ENCODE data around the gene TH. TPM values are rescaled to one million over a fixed set of nuclear protein-coding genes. Genes with fewer than 3 reads are reported as not detected.
A peak's percentile ranks its signal among the peaks of the same experiment; 100 is the strongest.

The TH gene
- polyA plus RNA-seq, 1 of the 3 experiments (the other 2 are of a cell fraction): not detected

- peak; percentile 91 for DNase-seq
- CTCF ChIA-PET: interaction anchor here (0.6 to 7.9 kb wide), 27 partner anchors 11 to 694 kb away, joined by 3 to 143 read pairs (median 5); partner anchors contain the start of genes C11orf21, TSPAN32 and TSSC4
Observed at GRCh38 chr11:2196970-2197770, 25.6 kb upstream of the TH start.

GRCh38 chr11:2195756-2196088, 24.1 kb upstream of the TH start:
- Histone ChIP-seq H4K20me1 (ENCODE audit: insufficient read depth) (no peaks in the 10 kb centered on the region), H3K4me3 (ENCODE audit: low read depth in 2 of 2, low read length in 1 of 2) (no peak overlapping the region), H3K36me3 (replicated peaks in 1 of 2; ENCODE audit: control insufficient read depth in 1 of 2, insufficient read depth in 2 of 2, low read length in 1 of 2) (no peaks in the 10 kb centered on the region), H3K4me2 (no peak overlapping the region), H3K9ac (no peak overlapping the region), H3K9me3 (no peaks in the 10 kb centered on the region), H3K79me2 (ENCODE audit: insufficient read depth) (no peaks in the 10 kb centered on the region), H3K4me1 (ENCODE audit: control insufficient read depth in 1 of 2, insufficient read depth in 2 of 2, low read depth in 1 of 2, low read length in 1 of 2) (peaks cover 0 to 42% of the 10 kb centered on the region in 2 experiments; a peak in 1 of 4 replicates), H3K9me2 (no peaks in the 10 kb centered on the region), H3F3A (replicated peaks; ENCODE audit: insufficient read depth) (no peaks in the 10 kb centered on the region), H3K27me3 (ENCODE audit: insufficient read depth) (no peaks in the 10 kb centered on the region), H2AFZ (ENCODE audit: low read depth) (no peak overlapping the region), H3K27ac (ENCODE audit: low read depth in 2 of 2, low read length in 1 of 2) (no peak overlapping the region)
- POLR2A ChIA-PET: no interaction called here
- DNase-seq: no peak
- 80% methylated on average over 1 of the region's 7 CpGs for WGBS (ENCODE audit: low lambda C conversion rate)
- CTCF ChIA-PET: interaction anchor here (0.8 to 5.7 kb wide), 13 partner anchors 10 to 336 kb away, joined by 3 to 138 read pairs (median 12); partner anchors contain the start of genes C11orf21 and TSPAN32
- no peak for TF ChIP-seq MAX (IDR thresholded peaks at IDR 0.05; ENCODE audit: low read depth)
- no peak for TF ChIP-seq MEF2A (IDR thresholded peaks at IDR 0.05; ENCODE audit: borderline replicate concordance, low read depth)
- no peak for TF ChIP-seq RXRA (IDR thresholded peaks at IDR 0.05; ENCODE audit: borderline replicate concordance, low read depth)
- TF ChIP-seq, protein P1, sequence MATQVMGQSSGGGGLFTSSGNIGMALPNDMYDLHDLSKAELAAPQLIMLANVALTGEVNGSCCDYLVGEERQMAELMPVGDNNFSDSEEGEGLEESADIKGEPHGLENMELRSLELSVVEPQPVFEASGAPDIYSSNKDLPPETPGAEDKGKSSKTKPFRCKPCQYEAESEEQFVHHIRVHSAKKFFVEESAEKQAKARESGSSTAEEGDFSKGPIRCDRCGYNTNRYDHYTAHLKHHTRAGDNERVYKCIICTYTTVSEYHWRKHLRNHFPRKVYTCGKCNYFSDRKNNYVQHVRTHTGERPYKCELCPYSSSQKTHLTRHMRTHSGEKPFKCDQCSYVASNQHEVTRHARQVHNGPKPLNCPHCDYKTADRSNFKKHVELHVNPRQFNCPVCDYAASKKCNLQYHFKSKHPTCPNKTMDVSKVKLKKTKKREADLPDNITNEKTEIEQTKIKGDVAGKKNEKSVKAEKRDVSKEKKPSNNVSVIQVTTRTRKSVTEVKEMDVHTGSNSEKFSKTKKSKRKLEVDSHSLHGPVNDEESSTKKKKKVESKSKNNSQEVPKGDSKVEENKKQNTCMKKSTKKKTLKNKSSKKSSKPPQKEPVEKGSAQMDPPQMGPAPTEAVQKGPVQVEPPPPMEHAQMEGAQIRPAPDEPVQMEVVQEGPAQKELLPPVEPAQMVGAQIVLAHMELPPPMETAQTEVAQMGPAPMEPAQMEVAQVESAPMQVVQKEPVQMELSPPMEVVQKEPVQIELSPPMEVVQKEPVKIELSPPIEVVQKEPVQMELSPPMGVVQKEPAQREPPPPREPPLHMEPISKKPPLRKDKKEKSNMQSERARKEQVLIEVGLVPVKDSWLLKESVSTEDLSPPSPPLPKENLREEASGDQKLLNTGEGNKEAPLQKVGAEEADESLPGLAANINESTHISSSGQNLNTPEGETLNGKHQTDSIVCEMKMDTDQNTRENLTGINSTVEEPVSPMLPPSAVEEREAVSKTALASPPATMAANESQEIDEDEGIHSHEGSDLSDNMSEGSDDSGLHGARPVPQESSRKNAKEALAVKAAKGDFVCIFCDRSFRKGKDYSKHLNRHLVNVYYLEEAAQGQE (IDR thresholded peaks at IDR 0.05; ENCODE audit: low read depth, low read length): no peak
- no peak for TF ChIP-seq YY1 (IDR thresholded peaks at IDR 0.05; ENCODE audit: low read depth)
- no peak for TF ChIP-seq FOXJ3 (CRISPR knock-in tag; IDR thresholded peaks at IDR 0.05)
- no peak for TF ChIP-seq TEAD4 (IDR thresholded peaks at IDR 0.05; ENCODE audit: borderline replicate concordance, insufficient read depth)
- no peak for TF ChIP-seq RFX5 (IDR thresholded peaks at IDR 0.05; ENCODE audit: low read length)
- no peak for TF ChIP-seq PBX3 (IDR thresholded peaks at IDR 0.05)

More at GRCh38 chr11:2196970-2197770, 25.6 kb upstream of the TH start:
- Histone ChIP-seq H3K79me2 (ENCODE audit: insufficient read depth) (no peaks in the 10 kb centered on the region), H3K27me3 (ENCODE audit: insufficient read depth) (no peaks in the 10 kb centered on the region), H3F3A (replicated peaks; ENCODE audit: insufficient read depth) (no peaks in the 10 kb centered on the region), H3K27ac (ENCODE audit: low read depth in 2 of 2, low read length in 1 of 2) (no peak overlapping the region), H3K9me2 (no peaks in the 10 kb centered on the region), H2AFZ (ENCODE audit: low read depth) (no peak overlapping the region), H4K20me1 (ENCODE audit: insufficient read depth) (no peaks in the 10 kb centered on the region), H3K4me2 (no peak overlapping the region), H3K36me3 (replicated peaks in 1 of 2; ENCODE audit: control insufficient read depth in 1 of 2, insufficient read depth in 2 of 2, low read length in 1 of 2) (no peaks in the 10 kb centered on the region), H3K4me3 (ENCODE audit: low read depth in 2 of 2, low read length in 1 of 2) (no peak overlapping the region), H3K9ac (no peak overlapping the region), H3K4me1 (ENCODE audit: control insufficient read depth in 1 of 2, insufficient read depth in 2 of 2, low read depth in 1 of 2, low read length in 1 of 2) (peaks cover 0 to 28% of the 10 kb centered on the region in 2 experiments; a peak in 1 of 4 replicates), H3K9me3 (no peaks in the 10 kb centered on the region)
- POLR2A ChIA-PET: no interaction called here
- 10% methylated on average over 11 of the region's 23 CpGs for WGBS (ENCODE audit: low lambda C conversion rate)
- TF ChIP-seq RAD21 (IDR thresholded peaks at IDR 0.05; ENCODE audit: low read length) (peak; percentile 91), FOXJ3 (CRISPR knock-in tag; IDR thresholded peaks at IDR 0.05) (no peak), CTCF (IDR thresholded peaks at IDR 0.05) (peak; percentile 60), PBX3 (IDR thresholded peaks at IDR 0.05) (no peak), JUND (IDR thresholded peaks at IDR 0.05) (no peak), SMC3 (IDR thresholded peaks at IDR 0.05; ENCODE audit: low read depth, low read length) (peak; percentile 88)
